ENCODE results near the gene ANKH.
"Not testable (repeated sequence)": the region's sequence is repeated elsewhere in the genome, so short reads cannot be mapped to it uniquely, and the experiment has no call there.

The ANKH gene

DNA sequence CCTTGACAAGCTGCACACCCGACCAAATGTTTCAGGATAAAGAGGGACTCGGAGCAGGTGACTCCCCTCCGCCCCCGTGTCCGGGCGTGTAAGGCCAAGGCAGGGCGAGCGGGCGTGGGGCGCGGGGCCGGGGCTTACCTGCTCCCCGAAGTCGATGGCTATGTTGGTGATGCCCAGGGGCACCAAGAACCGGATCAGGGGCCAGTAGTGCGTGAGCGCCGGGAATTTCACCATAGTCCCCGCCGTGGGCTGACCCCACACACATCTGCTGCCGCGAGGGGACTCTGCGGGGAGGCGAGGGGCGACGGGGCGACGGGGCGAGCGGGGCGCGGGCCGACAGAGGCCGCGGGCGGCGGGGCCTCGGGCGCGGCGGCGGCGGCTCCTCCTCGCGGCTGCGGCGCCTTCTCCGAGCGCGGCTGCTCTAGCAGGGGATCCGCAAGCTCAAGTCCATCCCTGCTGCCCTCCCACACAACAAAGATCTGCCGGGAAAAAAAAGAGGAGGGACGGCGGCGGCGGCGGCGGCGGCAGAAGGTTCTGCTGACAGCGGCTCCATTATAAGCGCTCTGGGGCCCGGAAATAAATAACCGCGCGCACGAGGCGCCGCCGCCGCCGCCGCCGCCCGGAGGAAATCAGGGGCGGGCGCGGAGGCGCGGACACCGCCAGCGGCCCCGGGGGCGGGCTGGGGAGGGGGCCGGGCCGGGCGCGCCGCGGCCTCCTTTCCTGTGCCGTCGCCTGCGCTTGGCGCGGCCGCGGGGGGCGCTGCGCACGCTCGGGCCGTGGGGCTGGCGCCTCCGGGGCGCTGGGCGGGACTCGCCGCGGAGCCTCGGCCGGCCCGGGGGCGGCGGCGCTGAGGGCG lies at the start of gene ANKH:
Gene ANKH, minus strand, starts transcription at position 565 of the 856 bp plus-strand sequence. Its CDS starts 331 bp downstream, at position 234.
- peak; percentile 84 for DNase-seq

DNA sequence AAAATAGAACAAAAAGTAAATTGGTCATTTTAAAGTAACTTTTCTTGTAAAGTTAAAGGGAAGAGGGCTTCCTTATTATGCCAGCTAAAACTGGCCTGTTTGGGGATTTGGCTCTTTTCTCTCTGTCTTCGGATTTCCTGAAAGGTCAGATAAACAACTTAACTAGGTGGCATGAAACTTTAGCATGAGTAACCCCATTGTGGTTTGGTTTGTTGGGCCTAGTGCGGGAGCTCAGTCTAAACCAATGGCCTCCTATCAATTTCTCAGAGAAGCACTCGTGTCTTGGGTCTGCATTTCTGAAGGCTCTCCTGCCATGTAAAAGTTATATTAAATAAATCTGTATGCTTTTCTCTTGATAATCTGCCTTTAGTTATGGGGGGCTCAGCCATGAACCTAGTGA lies 48.5 kb upstream of the ANKH start:
- no peak for DNase-seq

DNA sequence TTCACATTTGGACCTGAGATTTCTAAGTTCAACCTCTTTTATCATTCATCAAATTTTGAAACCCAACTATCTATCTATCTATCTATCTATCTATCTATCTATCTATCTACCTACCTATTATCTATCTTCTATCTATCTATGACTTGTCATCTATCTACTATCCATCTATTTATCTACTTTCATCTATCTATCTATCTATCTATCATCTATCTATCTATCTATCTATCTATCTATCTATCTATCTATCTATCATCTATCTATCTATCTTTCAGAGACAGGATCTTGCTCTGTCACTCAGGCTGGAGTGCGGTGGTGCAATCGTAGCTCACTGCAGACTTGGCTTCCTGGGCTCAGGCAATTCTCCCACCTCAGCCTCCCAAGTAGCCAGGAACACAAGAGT lies 47.5 kb upstream of the ANKH start:
- DNase-seq, result not testable (repeated sequence)

DNA sequence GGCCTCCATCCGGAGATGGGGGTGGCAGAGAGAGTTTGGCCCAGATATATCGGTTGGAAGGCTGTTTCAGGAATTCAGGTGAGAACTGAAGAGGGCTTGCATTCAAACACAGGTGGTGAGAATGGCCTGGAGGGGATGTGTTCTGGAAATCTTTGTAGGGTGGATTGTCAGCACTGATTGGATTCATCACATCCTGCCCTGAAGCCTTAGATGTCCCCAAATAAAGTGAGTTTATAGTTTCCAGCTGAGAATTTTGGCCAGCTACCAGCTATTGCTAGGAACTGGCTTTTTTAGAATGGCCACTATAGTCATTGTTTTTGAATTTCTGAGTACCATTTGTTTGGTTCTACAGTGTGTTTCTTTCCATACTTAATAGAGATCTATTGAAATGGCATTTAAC lies 46.1 kb upstream of the ANKH start:
- DNase-seq, result no peak

DNA sequence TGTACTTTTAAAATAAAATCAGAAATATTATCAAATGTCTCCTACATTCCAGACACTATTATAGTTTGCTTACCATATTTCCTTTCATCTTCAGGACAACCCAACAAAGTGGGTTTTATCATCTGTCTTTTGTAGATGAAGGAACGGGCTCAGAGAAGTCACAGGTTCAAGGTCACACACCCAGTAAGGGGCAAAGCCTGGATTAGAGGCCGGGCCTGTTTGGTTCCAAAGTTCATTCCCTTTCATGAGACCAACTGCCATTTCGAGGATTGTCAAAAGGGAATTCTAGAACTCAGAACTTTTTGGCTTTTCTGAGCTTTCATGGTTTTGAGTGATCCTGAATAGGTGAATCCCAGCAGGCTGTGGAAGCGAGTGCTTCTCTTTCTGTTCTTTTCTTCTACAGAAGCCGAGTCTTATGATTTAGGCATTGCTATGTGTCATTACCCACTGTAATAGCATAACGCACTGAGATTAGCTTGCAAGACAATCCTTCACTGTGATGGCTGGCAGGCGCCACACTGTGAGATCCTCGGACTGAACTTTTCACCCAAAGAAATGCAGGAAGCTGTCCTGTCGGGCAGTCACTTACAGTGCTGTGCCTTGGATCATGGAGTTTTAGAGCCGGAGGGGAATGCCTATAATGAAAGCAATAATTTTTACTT lies 43.8 kb upstream of the ANKH start:
- no peak for DNase-seq

DNA sequence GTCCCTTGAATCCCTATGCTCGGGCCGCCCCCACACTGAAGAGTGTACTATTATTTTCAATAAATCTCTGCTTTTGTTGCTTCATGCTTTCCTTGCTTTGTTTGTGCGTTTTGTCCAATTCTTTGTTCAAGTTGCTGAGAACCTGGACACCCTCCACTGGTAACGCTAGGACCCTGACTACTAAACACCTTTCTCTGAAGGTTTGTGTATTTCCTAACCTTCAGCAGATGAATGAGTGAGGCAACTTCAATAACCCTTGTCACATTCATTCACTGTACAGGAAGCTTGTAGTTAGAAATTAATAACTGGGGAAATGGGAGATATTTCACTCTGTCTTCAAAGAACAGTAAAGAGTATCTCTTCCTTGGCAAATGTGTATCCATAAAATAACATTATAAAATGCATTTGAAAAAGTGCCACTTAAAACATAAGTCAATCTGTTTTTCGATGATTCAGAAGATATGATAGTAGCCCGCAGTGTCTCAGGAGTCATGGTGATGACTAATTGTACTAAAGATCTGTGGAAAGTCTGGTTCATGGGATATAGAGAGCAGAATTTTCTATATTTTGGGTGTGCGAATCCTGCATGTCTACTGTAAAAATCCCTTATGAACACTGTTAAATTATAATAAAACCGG lies 43.2 kb upstream of the ANKH start:
- no peak for DNase-seq

DNA sequence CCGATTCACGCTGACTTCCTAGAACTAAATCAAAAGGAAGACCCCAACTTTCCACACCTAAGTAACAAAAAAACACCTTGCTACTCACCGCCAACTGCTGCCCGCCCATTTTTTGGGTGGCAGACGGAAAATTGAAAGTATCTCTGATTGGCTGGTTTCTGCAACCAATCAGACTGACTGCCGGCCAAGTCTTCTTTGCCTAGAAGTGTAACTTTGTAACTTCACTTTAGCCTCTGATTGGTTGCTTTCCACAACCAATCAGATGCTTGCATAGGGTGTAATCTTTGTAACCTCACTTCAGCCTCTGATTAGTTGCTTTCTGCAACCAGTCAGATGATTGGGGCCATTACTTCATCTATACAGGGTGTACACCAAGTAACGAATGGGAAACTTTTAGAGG lies 42.6 kb upstream of the ANKH start:
- no peak for DNase-seq

DNA sequence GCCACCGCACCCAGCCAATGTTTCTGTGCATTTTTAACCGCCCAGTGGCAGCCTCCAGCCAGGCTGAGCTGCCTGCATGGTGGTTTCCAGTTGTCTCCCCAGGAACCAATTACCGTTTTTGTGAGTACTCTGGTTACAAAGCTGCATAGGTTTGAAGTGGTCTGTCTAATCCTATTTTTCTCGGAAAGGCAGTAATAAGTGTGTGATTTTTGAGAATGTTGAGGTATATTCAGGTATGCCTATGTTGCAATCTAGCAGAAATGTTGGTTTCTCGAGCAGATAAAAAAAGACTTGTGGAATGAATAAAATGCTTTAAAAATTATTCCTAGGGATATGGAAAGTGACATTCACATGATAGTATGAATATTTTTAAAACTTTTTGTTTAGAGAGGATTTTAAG lies 41.5 kb upstream of the ANKH start:
- DNase-seq, result no peak

DNA sequence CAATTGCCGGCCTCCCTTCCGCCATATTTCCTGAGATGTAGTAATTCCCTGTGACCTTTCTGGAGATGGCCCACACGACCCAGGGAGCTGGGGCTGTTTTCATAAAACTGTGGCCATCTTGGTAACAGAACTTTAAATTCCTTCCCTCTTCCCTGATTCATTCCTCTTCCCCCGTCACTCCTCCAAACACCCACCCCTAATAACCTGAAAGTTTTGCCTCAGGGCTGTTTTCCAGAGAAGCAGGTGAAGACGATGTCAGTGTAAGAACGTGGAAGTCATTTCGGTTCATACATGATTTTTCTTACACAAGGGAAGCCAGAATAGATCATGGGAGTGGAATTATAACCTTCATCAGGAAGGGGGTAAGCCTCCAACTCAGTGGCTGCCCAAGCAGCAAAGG lies 40.6 kb upstream of the ANKH start:
- no peak for DNase-seq

DNA sequence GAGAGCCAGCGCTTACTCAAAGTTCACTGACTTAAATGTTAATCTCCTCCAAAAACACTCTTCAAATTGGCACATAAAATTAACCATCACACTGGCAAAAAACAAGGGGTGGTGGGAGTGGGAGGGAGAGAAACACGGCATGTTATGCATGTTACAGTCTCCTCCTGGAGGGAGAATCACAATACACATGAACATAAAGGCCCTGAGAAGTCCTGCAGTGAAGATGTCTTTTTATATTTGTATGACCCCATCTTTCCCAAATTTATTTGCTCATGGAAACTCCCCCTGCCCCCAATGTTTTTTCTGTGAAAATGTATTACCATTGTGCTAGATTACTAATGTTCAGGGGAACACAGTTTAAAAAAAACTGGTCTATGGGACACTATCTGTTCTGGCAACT lies 37.8 kb upstream of the ANKH start:
- DNase-seq, result no peak

DNA sequence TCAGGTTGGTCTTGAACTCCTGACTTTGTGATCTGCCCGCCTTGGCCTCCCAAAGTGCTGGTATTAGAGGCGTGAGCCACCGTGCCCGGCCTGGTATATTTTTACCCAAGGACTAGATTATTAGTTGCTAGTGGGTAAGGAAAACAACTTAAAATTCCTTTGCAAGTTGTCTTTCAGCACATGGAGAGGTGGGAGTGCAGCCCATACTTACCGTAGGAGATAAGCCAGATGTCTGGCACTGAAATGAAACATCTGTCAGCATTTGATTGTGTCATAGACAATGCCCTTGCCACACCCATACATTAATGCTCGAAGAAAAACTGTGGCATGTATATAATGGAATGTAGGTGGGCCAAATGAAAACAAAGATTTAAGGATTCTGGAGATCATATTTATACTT lies 36.6 kb upstream of the ANKH start:
- DNase-seq, result no peak

DNA sequence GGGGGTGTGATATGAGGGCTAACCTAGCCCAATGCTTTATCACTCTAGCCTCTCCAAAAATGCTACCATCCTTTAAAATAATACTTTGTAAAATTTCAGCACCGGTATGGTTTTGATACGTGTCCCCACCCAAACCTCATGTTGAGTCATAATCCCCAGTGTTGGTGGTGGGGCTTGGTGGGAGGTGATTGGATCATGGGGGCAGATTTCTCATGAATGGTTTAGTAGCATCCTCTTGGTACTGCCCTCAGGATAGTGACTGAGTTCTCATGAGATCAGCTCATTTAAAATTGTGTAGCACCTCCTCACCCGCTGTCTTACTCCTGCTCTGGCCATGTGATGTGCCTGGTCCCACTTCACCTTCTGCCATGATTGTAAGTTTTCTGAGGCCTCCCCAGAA lies 35.0 kb upstream of the ANKH start:
- DNase-seq, result no peak

DNA sequence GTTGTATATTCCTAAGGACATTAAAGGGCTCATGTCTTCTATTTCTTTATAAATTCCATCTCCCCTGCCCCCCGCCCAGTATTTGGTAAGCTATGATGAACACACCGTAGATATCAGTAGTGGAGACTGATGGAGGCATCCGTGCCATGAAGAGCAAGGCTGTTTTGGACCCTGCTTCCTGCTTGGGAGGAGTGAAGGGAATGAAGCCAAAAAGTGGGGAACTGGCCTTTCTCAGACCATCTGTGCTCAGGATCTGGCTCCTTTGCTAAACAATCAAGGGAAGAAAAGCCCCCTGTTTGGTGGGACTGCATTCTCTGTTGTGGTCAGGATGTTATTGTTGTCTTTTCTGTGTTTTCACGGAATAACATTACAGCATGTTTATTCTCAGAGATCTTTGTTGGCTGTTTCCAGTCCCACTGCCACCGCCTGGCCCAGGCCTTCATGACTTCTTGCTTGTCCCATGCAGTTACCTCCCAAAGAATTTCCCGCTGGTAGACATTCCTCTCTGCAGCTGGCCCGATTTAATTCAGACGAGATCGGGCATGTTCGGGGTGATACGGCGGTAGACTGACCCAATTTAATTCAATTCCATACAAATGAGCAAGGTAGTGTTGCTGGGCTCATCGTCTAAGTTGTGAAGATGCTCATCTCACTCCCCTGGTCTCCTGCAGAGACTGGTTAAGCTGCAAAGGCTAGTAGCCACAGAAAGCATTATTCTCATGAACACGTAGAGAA lies 31.4 kb upstream of the ANKH start:
- DNase-seq, result no peak

DNA sequence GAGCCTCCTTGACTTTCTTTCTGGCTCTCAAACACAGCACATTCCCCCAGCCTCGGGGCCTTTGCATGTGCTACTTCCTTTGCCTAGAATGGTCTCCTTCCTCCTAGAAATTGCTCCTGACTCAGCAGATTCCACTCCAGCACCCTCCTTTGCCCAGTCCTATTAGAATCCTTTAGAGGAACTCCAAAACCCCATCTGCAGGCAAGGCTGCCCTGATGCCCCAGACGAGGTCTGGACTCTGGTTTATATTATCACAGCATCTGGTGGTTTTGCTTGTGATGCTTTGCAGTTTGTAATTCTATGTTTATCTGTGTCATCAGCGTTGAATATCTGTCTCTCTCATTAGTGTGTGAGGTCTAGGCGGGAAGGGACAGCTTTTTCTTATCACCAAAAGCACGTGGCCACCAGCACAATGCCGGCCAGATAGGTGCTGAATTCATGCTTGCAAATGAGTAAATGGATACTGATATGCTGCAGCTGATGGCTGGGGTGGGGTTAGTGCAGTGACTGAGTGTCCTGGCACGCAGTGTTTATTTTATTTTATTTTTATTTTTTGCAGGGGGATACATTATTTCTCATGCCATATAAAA lies 30.0 kb upstream of the ANKH start:
- DNase-seq, result no peak

DNA sequence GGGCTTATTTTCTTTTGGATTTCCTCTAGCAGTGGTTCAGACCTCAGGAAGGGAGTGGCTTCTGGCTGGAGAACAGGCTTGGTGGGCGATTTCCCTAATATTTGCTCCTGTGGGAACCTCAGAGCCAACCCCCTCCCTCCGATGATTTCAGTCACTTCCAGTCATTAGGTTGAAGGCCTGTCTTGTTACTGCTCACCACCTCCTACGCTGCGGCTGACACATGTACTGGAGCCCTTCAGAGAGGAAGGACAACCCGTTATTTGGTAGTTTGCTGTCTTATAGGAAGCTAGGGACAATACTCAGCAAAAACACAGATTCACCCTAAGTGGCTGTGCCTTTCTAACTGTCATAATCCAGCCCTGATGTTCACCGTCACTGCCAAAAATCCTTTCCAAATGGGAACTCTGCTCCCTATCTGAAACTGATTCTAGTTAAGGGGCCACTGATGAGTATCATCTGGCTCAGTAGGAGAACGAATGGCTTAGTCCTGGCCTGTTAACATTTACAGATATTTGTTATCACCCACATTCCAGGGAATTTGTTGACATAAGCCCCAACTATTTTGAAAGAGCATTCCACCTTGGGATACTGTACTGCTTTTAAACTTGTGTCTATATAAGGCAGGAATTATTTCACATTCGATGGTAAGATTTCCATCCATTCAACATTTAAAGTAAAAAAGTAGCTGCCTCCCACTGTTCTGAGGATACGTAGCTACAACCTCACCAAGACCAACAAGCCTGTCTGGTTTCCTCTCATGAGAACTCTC lies 29.3 kb upstream of the ANKH start:
- no peak for DNase-seq

DNA sequence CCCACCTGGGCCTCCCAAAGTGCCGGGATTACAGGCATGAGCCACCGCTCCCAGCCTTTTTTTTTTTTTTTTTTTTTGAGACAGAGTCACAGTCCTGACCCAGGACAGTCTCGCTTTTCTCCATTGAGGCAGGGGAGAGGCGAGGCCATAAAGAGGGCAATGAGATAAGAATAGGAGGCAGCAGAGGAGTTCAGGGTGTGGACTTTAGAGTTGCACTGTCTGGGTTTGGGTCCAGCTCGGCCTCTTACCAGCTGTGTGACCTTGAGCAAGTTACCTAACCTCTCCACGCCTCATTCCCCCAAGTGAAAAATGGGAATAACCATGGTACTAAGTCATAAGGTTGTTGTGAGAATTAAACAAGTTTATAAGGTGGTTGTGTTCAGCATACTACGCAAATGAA lies 24.6 kb upstream of the ANKH start:
- no peak for DNase-seq

DNA sequence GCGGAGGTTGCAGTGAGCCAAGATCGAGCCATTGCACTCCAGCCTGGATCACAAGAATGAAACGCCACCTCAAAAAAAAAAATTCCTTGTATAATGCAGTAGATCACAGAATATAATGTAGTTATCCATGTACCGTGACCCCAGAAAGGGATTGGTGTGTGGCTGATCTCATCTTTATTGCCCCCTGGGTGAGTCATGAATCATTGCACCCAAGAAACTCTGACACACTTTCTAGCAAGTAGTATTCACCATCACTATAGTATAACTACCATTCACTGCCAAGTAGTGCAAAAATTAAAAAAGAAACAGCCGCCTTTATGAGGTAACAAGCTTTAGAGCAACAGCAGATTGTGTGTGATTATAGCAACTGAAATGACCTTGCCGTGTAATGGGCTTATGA lies 23.7 kb upstream of the ANKH start:
- DNase-seq, result no peak

DNA sequence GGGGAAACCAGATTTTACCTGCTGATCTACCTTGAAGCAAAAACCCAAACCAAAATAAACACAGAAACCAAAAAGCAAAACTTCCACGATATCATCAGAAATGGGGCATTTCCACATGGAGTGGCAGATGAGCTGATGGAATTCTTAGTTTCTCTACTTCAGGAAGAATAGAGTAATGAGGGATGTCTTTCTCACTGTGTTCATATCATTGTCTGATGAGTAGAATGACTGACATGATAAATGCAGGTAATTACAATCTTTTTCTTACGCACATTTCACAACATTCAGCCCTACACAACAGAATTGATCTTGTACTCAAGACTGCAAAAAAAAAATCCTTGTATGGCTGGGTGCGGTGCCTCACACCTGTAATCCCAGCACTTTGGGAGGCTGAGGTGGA lies 23.2 kb upstream of the ANKH start:
- DNase-seq, result no peak

DNA sequence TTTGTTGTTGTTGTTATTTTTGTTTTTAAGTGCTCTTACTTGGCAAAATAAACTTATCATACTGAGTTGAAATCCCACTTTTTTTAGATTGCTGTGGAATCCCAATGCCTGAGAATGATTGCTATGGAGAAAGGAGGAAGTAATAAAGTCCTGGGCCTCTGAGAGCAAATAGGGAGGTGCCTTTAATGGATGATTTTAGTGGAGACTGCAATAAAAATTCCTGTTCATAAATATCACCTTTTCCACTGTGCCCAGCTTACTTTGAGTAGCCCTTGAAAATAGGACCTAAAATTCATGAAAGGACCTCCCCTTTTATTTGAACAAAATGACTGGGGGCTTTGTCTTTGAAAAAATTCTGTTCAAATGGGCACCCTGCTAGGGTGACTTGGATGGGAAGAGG lies 21.8 kb upstream of the ANKH start:
- no peak for DNase-seq

DNA sequence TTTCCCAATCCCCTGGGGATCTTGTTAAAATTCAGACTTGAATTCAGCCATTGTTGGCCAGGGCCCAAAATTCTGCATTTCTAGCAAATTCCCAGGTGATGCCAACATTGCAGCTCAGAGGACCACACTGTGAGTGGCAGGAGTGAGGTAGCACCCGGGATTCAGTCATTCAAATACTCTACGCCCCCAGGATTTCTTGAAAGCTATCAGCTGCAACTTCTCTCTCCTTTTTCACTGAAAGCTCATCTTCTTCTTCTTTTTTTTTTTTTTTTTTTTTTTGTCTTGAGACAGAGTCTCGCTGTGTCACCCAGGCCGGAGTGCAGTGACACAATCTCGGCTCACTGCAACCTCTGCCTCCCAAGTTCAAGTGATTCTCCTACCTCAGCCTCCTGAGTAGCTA lies 19.3 kb upstream of the ANKH start:
- no peak for DNase-seq

DNA sequence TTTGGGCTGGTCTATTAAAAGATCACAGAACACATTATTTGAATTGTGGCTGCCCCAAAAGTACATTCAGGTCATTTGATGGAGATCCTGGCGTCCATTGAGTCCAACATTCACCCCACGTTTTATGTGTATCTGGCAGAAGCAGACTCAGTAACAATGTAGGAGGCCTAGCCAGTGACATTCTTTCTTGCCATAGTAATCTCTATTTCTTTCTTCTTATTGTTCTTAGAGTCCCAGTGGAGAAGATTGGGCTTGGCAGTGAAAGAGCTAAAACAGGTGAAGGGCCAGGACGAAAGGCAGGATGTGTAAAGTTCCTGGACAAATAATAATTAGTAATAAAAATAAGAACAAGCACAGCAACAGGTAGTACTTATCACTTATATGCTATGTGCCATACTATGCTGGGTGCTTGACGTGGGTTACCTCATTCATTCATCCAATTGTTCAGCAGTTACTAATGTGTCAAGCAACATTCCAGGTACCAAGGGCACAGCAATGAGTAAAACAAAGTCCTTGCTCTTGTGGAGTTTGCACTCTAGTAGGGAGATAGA lies 12.6 kb upstream of the ANKH start:
- DNase-seq, result no peak
